Measurements from ENCODE around the gene MAP4K4. TPM values are rescaled to one million over a fixed set of nuclear protein-coding genes. Genes with fewer than 3 reads are reported as not detected.

MAP4K4 gene
- total RNA-seq, 2 donors from 2014 or later = 47.5 to 50.4 TPM

DNA sequence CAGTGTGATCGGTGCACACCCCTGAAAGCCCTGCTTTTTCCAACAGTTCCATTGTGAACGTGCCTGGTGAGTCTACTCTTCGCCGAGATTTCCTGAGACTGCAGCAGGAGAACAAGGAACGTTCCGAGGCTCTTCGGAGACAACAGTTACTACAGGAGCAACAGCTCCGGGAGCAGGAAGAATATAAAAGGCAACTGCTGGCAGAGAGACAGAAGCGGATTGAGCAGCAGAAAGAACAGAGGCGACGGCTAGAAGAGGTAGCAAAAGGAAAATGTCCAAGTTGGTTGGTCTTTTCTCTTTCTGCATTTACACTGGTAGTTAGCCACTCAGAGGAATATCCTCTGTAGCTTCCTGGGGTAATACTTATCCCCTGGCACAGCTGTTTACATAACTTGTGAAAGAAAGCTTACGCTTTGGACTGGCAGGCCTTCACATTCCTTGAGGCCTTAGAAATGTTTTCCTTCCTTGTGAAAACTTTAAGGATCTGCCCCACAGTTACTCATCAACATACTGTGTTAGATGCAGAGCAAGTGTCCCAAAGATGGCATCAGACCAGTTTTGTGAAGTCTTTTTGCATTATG, 146.6 kb downstream of the MAP4K4 start:
- no peak for DNase-seq (ENCODE audit: low spot score)
- peaks cover 0 to 27% of the 10 kb centered on the region in 2 donors for H3K4me1 ChIP-seq
- no peak overlapping the region for H3K27ac ChIP-seq
- H3K36me3 ChIP-seq = peaks cover 52% of the 10 kb centered on the region
- no peak overlapping the region for H3K4me3 ChIP-seq
- no peaks in the 10 kb centered on the region for H3K27me3 ChIP-seq
- H3K9me3 ChIP-seq = no peaks in the 10 kb centered on the region
- TF ChIP-seq CTCF (IDR thresholded peaks at IDR 0.05) = no peak

DNA sequence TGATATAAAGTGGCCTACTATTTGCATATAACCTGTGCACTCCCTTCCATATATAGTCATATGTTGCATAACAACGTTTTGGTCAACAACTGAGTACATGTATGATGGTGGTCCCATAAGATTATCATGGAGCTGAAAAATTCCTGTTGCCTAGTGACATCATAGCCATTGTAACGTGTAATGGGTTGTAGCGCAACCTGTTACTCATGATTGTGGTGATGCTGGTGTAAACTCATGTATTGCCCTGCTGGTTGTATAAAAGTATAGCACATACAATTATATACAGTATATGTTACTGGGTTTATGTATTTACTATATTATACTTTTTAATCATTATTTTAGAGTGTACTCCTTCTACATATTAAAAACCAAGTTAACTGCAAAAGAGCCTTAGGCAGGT, 149.5 kb downstream of the MAP4K4 start:
- Histone ChIP-seq H3K36me3 (peaks cover 28% of the 10 kb centered on the region), H3K27me3 (no peaks in the 10 kb centered on the region), H3K4me1 (peaks cover 0 to 28% of the 10 kb centered on the region in 2 donors), H3K4me3 (no peak overlapping the region), H3K27ac (no peak overlapping the region), H3K9me3 (no peaks in the 10 kb centered on the region)
- DNase-seq (ENCODE audit: low spot score) = no peak
- peak in 1 of 2 donors; percentile 11 for TF ChIP-seq CTCF (IDR thresholded peaks at IDR 0.05)

- Histone ChIP-seq H3K27ac (no peak overlapping the region), H3K27me3 (no peaks in the 10 kb centered on the region), H3K36me3 (peaks cover 28% of the 10 kb centered on the region), H3K4me1 (peaks cover 0 to 27% of the 10 kb centered on the region in 2 donors), H3K4me3 (no peak overlapping the region), H3K9me3 (no peaks in the 10 kb centered on the region)
- TF ChIP-seq CTCF (IDR thresholded peaks at IDR 0.05) = no peak
- DNase-seq (ENCODE audit: low spot score) = no peak
Observed at GRCh38 chr2:101847661-101848339, 150.3 kb downstream of the MAP4K4 start.

DNA sequence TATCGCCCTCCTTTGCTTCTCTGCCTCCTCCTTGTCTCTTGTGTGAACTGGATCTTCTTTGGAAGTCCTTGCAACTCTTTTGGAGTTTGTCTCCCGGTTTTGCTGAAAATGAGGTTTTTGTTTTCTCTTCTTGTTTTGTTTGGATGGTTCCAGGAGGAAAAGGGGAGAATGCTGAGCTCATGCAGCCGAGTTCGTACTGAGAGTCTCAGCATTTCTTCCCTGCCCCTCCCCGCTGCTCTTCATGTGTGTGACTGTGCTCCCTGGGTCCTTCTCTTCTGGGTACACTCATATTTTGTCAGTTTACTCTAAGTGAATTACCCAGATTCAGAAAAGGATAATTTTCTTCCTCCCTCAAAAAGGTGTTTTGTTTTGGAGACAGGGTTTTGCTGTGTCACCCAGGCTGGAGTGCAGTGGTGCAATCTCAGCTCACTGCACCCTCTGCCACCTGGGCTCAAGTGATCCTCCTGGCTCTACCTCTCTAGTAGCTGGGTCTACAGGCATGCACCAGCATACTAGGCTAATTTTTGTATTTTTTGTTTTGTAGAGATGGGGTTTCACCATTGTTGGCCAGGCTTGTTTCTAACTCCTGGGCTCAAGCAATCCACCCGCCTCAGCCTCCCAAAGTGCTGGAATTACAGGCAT, 151.4 kb downstream of the MAP4K4 start:
- peaks cover 33% of the 10 kb centered on the region for H3K36me3 ChIP-seq
- DNase-seq (ENCODE audit: low spot score) = no peak
- H3K9me3 ChIP-seq = no peaks in the 10 kb centered on the region
- no peak overlapping the region for H3K4me3 ChIP-seq
- TF ChIP-seq CTCF (IDR thresholded peaks at IDR 0.05) = no peak
- H3K27ac ChIP-seq = no peak overlapping the region
- no peaks in the 10 kb centered on the region for H3K27me3 ChIP-seq
- peaks cover 0 to 19% of the 10 kb centered on the region in 2 donors for H3K4me1 ChIP-seq

DNA sequence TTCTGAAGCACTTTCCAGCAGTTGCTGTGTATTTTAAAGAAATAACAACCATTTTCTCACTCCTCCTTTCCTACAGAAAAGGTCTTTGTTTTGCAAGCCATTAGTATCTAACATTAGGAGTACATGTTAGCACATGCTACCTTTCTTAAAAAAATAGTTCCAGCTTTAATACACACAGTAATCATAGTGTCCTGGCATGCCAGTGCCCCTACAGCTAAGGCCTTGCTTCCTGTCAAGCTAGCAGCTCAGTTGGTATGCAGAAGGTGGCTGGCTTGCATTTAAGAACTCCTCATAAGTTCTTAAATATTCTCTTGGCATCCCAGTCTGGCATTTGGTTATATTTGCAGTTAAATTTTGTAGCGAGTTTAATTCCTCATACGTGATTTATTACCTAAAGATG, 152.9 kb downstream of the MAP4K4 start:
- no peaks in the 10 kb centered on the region for H3K27me3 ChIP-seq
- H3K27ac ChIP-seq = no peak overlapping the region
- no peaks in the 10 kb centered on the region for H3K9me3 ChIP-seq
- H3K4me3 ChIP-seq = no peak overlapping the region
- DNase-seq (ENCODE audit: low spot score) = no peak
- peaks cover 19% of the 10 kb centered on the region for H3K36me3 ChIP-seq
- peaks cover 0 to 13% of the 10 kb centered on the region in 2 donors for H3K4me1 ChIP-seq
- TF ChIP-seq CTCF (IDR thresholded peaks at IDR 0.05) = no peak

Measured in right atrium auricular region (tissue), 2 donors.